IMR-90 (cell line): ENCODE measurements around the gene SRBD1.

ENCODE experiments used
- BHLHE40 ChIP-seq: fragments of 150-350 bp; IDR thresholded peaks from 2 replicates; pipeline ENCODE4 v1.6.1; 2016; ENCODE audit warnings: mild to moderate bottlenecking, low read depth, low read length
- CEBPB ChIP-seq: IDR thresholded peaks from 2 replicates; pipeline ENCODE4 v1.6.1; 2012; ENCODE audit warnings: low read depth, low read length, improper control_type of control experiment
- CHD1 ChIP-seq: IDR thresholded peaks from 2 replicates; pipeline ENCODE4 v1.6.1; 2012; ENCODE audit warnings: low read depth, low read length, improper control_type of control experiment
- CTCF ChIP-seq: conservative IDR thresholded peaks from 2 replicates; pipeline ENCODE4 v1.5.1; 2012; ENCODE audit warnings: mild to moderate bottlenecking, low read depth, low read length, improper control_type of control experiment
- ELK1 ChIP-seq: fragments of 150-350 bp; IDR thresholded peaks from 2 replicates; pipeline ENCODE4 v1.6.1; 2016; ENCODE audit warnings: low read depth, mild to moderate bottlenecking, low read length, moderate library complexity, borderline replicate concordance
- FOS ChIP-seq: fragments of 150-350 bp; IDR thresholded peaks from 2 replicates; pipeline ENCODE4 v1.6.1; 2016; ENCODE audit warnings: low read depth, low read length
- MAFK ChIP-seq: IDR thresholded peaks from 2 replicates; pipeline ENCODE4 v1.6.1; 2012; ENCODE audit warnings: low read depth, low read length, improper control_type of control experiment
- MAZ ChIP-seq: IDR thresholded peaks from 2 replicates; pipeline ENCODE4 v1.6.1; 2012; ENCODE audit warnings: low read depth, mild to moderate bottlenecking, low read length, improper control_type of control experiment, moderate library complexity, borderline replicate concordance
- MXI1 ChIP-seq: IDR thresholded peaks from 2 replicates; pipeline ENCODE4 v1.6.1; 2012; ENCODE audit warnings: low read depth, mild to moderate bottlenecking, low read length, moderate library complexity, borderline replicate concordance
- NFE2L2 ChIP-seq: fragments of 150-350 bp; IDR thresholded peaks from 2 replicates; pipeline ENCODE4 v1.6.1; 2016; ENCODE audit warnings: low read depth, mild to moderate bottlenecking, low read length
- POLR2A ChIP-seq: IDR thresholded peaks from 2 replicates; pipeline ENCODE4 v1.6.1; 2012; ENCODE audit warnings: mild to moderate bottlenecking, low read depth, low read length
- RAD21 ChIP-seq: IDR thresholded peaks from 2 replicates; pipeline ENCODE4 v1.6.1; 2012; ENCODE audit warnings: low read length, improper control_type of control experiment
- RFX5 ChIP-seq: IDR thresholded peaks from 2 replicates; pipeline ENCODE4 v1.8.0; 2012; ENCODE audit warnings: low read depth, mild to moderate bottlenecking, low read length, moderate library complexity
- USF2 ChIP-seq: fragments of 150-350 bp; IDR thresholded peaks from 2 replicates; pipeline ENCODE4 v1.6.1; 2017; ENCODE audit warnings: mild to moderate bottlenecking, antibody characterized with exemption, low read length, low read depth

- TF ChIP-seq MXI1 (no peak), CEBPB (no peak), MAZ (no peak), CTCF (no peak), BHLHE40 (no peak), FOS (no peak), CHD1 (no peak), RFX5 (no peak), POLR2A (no peak), USF2 (no peak), ELK1 (no peak), RAD21 (no peak), MAFK (no peak), NFE2L2 (no peak)
Measured at GRCh38 chr2:45379399-45380087, 231.5 kb downstream of the SRBD1 start.
